Adrenal gland (tissue), 12 donors: ENCODE results near the gene NEO1. TPM values are rescaled to one million over a fixed set of nuclear protein-coding genes. Genes with fewer than 3 reads are reported as not detected.

Experiments used
- DNase-seq, 7 donors: peaks; one replicate each; pipeline ENCODE4 v3.0.0-alpha.2; 2019 to 2020
- H3K27ac ChIP-seq, 5 donors: fragments of 200-600 bp; sonication (generic) in 4 of 5; 1 replicate in 3 of 5; 2 replicates in 2 of 5; pipeline versions ENCODE4 v1.5.1 to v1.8.0; 2016 to 2020; ENCODE audit warnings: mild to moderate bottlenecking in 1 of 5
- H3K27me3 ChIP-seq: fragments of 200-600 bp; 2 replicates; pipeline ENCODE4 v1.8.0; 2021
- H3K36me3 ChIP-seq, 2 donors: fragments of 200-600 bp; replicated peaks in 1 of 2; 1 replicate in 1 of 2; 2 replicates in 1 of 2; pipeline versions ENCODE4 v1.5.1 to v1.8.0; 2018 to 2022
- H3K4me1 ChIP-seq, 2 donors: fragments of 200-600 bp; replicated peaks in 1 of 2; 1 replicate in 1 of 2; 2 replicates in 1 of 2; pipeline versions ENCODE4 v1.5.1 to v1.8.0; 2018 to 2021
- H3K4me3 ChIP-seq, 4 donors: fragments of 200-600 bp; sonication (generic) in 3 of 4; one replicate each; pipeline ENCODE4 v1.5.1; 2016 to 2018
- H3K9me3 ChIP-seq, 3 donors: fragments of 200-600 bp; sonication (generic) in 1 of 3; replicated peaks in 1 of 3; 1 replicate in 2 of 3; 2 replicates in 1 of 3; pipeline versions ENCODE4 v1.5.1 to v1.8.0; 2016 to 2021
- CTCF ChIP-seq, 6 experiments: fragments of 450-650 bp in 4 of 6; fragments of 200-600 bp in 2 of 6; sonication (generic) in 1 of 6; IDR thresholded peaks; 1 replicate in 5 of 6; 2 replicates in 1 of 6; pipeline versions ENCODE4 v1.5.1 to v1.8.0; 2016 to 2021; ENCODE audit warnings: antibody characterized with exemption in 6 of 6, mild to moderate bottlenecking in 2 of 6, moderate library complexity in 1 of 6
- POLR2A ChIP-seq, 2 donors: fragments of 450-650 bp; IDR thresholded peaks; one replicate each; pipeline ENCODE4 v1.6.1; 2017; ENCODE audit warnings: antibody characterized with exemption in 2 of 2, mild to moderate bottlenecking in 2 of 2, moderate library complexity in 1 of 2
- WGBS, 4 donors: extraction: QIAGEN DNeasy Blood & Tissue Kit in 2 of 4; methylation state at CpG; one replicate each; pipeline versions ENCODE4 v1.1.5 to v1.1.7; 2013 to 2017; 5-methylcytosine and 5-hydroxymethylcytosine counted together
- intact Hi-C, 2 donors: fragments of 100-400 bp; cut with DNase I; formaldehyde crosslinking; loops; one replicate each; pipeline versions ENCODE4 v1.14.1 to v1.15.0; 2022 to 2023
- polyA plus RNA-seq, 3 donors: library from polyadenylated mRNA; stranded (reverse); fragments of 200-250 nt in 2 of 3; fragments of 350-450 nt in 1 of 3; fragmentation: Illumina TruSeq in 1 of 3; extraction: RNeasy Lipid Tissue Mini Kit (QIAGEN cat#74804) in 1 of 3; gene quantifications; one replicate each; pipeline ENCODE4 v1.2.3, GENCODE V29; 2013 to 2014
- total RNA-seq, 9 donors: library from RNA; depleted of rRNA in 4 of 9; stranded (reverse); fragments of >200 nt in 4 of 9; fragments of 120-200 nt in 1 of 9; fragmentation: NEBNext Ultra II Directional in 1 of 9; extraction: Animal tissue kit (Norgen Biotek cat#: 25700) in 1 of 9; gene quantifications; one replicate each; pipeline versions ENCODE4 v1.1.0 to v1.2.4, GENCODE V29; 2013 to 2023
- donor health status: healthy with polysubstance abuse.
- donor health status: Bipolar disorder and iron deficiency.
- donor health status: DM: yes; HTN: yes; CAD: no.
- donor health status: DM: no; HTN: no; CAD: no.
- donor health status: DM: no; HTN: no; CAD: no.
- donor health status: DM: yes; HTN: yes; CAD: no.

NEO1 gene
- total and polyA plus RNA-seq, 12 donors: 5.7 to 28.6 (median 17.1) TPM

GRCh38 chr15:73019601-73020146 is 32.6 kb upstream of the NEO1 start:
- Histone ChIP-seq H3K27ac (no peak overlapping the region), H3K27me3 (no peaks in the 10 kb centered on the region), H3K9me3 (no peaks in the 10 kb centered on the region), H3K36me3 (no peaks in the 10 kb centered on the region), H3K4me1 (no peaks in the 10 kb centered on the region), H3K4me3 (no peak overlapping the region)
- intact Hi-C loops: no loop called here
- no peak for TF ChIP-seq CTCF (IDR thresholded peaks at IDR 0.05)
- no peak for TF ChIP-seq POLR2A (IDR thresholded peaks at IDR 0.05)
- 79 to 88% (median 83%) methylated on average over 2 of the region's 2 CpGs for WGBS, 4 donors
- no peak for DNase-seq

- Histone ChIP-seq H3K27ac (no peak overlapping the region), H3K27me3 (no peaks in the 10 kb centered on the region), H3K4me3 (no peak overlapping the region), H3K36me3 (no peaks in the 10 kb centered on the region), H3K9me3 (no peaks in the 10 kb centered on the region), H3K4me1 (no peaks in the 10 kb centered on the region)
- WGBS, 4 donors: 48 to 67% (median 53%) methylated on average over 6 to 8 of the region's 8 CpGs
- intact Hi-C loops: no loop called here
- no peak for DNase-seq
- TF ChIP-seq CTCF (IDR thresholded peaks at IDR 0.05) (no peak), POLR2A (IDR thresholded peaks at IDR 0.05) (no peak)
Measured at GRCh38 chr15:73021139-73021621, 31.1 kb upstream of the NEO1 start.

GRCh38 chr15:73022161-73022560 is 30.1 kb upstream of the NEO1 start:
- WGBS, 4 donors: 40 to 64% (median 62%) methylated on average over 5 of the region's 5 CpGs
- H3K4me3 ChIP-seq: no peak overlapping the region
- H3K9me3 ChIP-seq: no peaks in the 10 kb centered on the region
- intact Hi-C loops: no loop called here
- no peaks in the 10 kb centered on the region for H3K4me1 ChIP-seq
- no peak for TF ChIP-seq CTCF (IDR thresholded peaks at IDR 0.05)
- no peak for TF ChIP-seq POLR2A (IDR thresholded peaks at IDR 0.05)
- H3K27me3 ChIP-seq: no peaks in the 10 kb centered on the region
- H3K36me3 ChIP-seq: no peaks in the 10 kb centered on the region
- no peak overlapping the region for H3K27ac ChIP-seq
- DNase-seq: no peak

GRCh38 chr15:73023071-73023470 is 29.2 kb upstream of the NEO1 start:
- H3K9me3 ChIP-seq: no peaks in the 10 kb centered on the region
- no peak for DNase-seq
- TF ChIP-seq CTCF (IDR thresholded peaks at IDR 0.05) (no peak), POLR2A (IDR thresholded peaks at IDR 0.05) (no peak)
- no peaks in the 10 kb centered on the region for H3K4me1 ChIP-seq
- H3K4me3 ChIP-seq: no peak overlapping the region
- no peaks in the 10 kb centered on the region for H3K27me3 ChIP-seq
- intact Hi-C loops: no loop called here
- WGBS, 4 donors: 67 to 79% (median 75%) methylated on average over 2 to 3 of the region's 3 CpGs
- no peaks in the 10 kb centered on the region for H3K36me3 ChIP-seq
- H3K27ac ChIP-seq: no peak overlapping the region
